SU-DHL-6 (cell line): ENCODE measurements around the gene NTMT2.

Experiments
- H2AFZ ChIP-seq: fragments of 200-600 bp; sonication (generic); 2 replicates; pipeline ENCODE4 v1.6.1; 2014; ENCODE audit warnings: low read depth, mild to moderate bottlenecking, moderate library complexity, mixed read lengths, antibody characterized with exemption, low read length; ENCODE audit not compliant: severe bottlenecking
- H3F3A ChIP-seq: fragments of 200-600 bp; shearing (Covaris generic); 2 replicates; pipeline ENCODE4 v1.6.0; 2016; ENCODE audit warnings: antibody characterized with exemption, mild to moderate bottlenecking; ENCODE audit not compliant: insufficient read depth
- H3K27ac ChIP-seq: fragments of 200-600 bp; sonication (generic); 2 replicates; pipeline ENCODE4 v1.5.1; 2016; ENCODE audit warnings: low read depth, mild to moderate bottlenecking, low read length, moderate library complexity, mixed read lengths
- H3K27me3 ChIP-seq: fragments of 200-600 bp; sonication (generic), shearing (Covaris generic); 2 replicates; pipeline ENCODE4 v1.6.0; 2014; ENCODE audit warnings: mild to moderate bottlenecking, low read length
- H3K36me3 ChIP-seq: fragments of 200-600 bp; sonication (generic); 2 replicates; pipeline ENCODE4 v1.6.1; 2014; ENCODE audit warnings: mild to moderate bottlenecking, low read length, mixed read lengths
- H3K4me2 ChIP-seq: fragments of 300-600, 200-600 bp; shearing (Covaris generic), sonication (generic); 2 replicates; pipeline ENCODE4 v1.6.0; 2014; ENCODE audit warnings: low read length, low read depth, mild to moderate bottlenecking; ENCODE audit not compliant: poor library complexity, severe bottlenecking
- H3K4me3 ChIP-seq: fragments of 200-600 bp; sonication (generic); 2 replicates; pipeline ENCODE4 v1.5.1; 2014; ENCODE audit warnings: antibody characterized with exemption, low read length, mild to moderate bottlenecking, mixed read lengths; ENCODE audit not compliant: insufficient read depth, poor library complexity, severe bottlenecking
- H3K79me2 ChIP-seq: fragments of 200-600 bp; sonication (generic); 2 replicates; pipeline ENCODE4 v1.6.1; 2014; ENCODE audit warnings: mild to moderate bottlenecking, low read length, moderate library complexity; ENCODE audit not compliant: insufficient read depth
- H3K9ac ChIP-seq: fragments of 200-600 bp; sonication (generic); 2 replicates; pipeline ENCODE4 v1.7.0; 2014; ENCODE audit warnings: mild to moderate bottlenecking, low read length
- H3K9me2 ChIP-seq: fragments of 200-600 bp; sonication (generic); replicated peaks from 2 replicates; pipeline ENCODE4 v1.6.1; 2014; ENCODE audit warnings: low read length; ENCODE audit not compliant: insufficient read depth
- H3K9me3 ChIP-seq: fragments of 200-600 bp; sonication (generic); 2 replicates; pipeline ENCODE4 v1.6.1; 2014; ENCODE audit warnings: low read length, mixed read lengths; ENCODE audit not compliant: insufficient read depth
- H4K20me1 ChIP-seq: fragments of 200-600 bp; sonication (generic); 2 replicates; pipeline ENCODE4 v1.6.1; 2014; ENCODE audit warnings: low read depth, mild to moderate bottlenecking, antibody characterized with exemption, low read length, moderate library complexity, mixed read lengths
- EZH2phosphoT487 ChIP-seq: fragments of 200-600 bp; sonication (generic), shearing (Covaris generic); conservative IDR thresholded peaks from 2 replicates; pipeline ENCODE4 v1.6.1; 2018; ENCODE audit warnings: mild to moderate bottlenecking, antibody characterized with exemption, low read length, moderate library complexity, mixed read lengths
- TF ChIP-seq, protein P1 (sequence below): fragments of 200-600 bp; sonication (generic); IDR thresholded peaks from one replicate; pipeline ENCODE4 v1.5.1; 2017; ENCODE audit warnings: antibody characterized with exemption, mild to moderate bottlenecking, low read length, moderate library complexity; ENCODE audit not compliant: insufficient read depth, poor library complexity, severe bottlenecking

NTMT2 gene

GRCh38 chr1:170131984-170132383, 13.8 kb upstream of the NTMT2 start:
- H3K79me2 ChIP-seq: no peaks in the 10 kb centered on the region
- no peak overlapping the region for H3K4me3 ChIP-seq
- no peaks in the 10 kb centered on the region for H3K9me2 ChIP-seq
- H3K27me3 ChIP-seq: no peaks in the 10 kb centered on the region
- no peaks in the 10 kb centered on the region for H4K20me1 ChIP-seq
- TF ChIP-seq, protein P1, sequence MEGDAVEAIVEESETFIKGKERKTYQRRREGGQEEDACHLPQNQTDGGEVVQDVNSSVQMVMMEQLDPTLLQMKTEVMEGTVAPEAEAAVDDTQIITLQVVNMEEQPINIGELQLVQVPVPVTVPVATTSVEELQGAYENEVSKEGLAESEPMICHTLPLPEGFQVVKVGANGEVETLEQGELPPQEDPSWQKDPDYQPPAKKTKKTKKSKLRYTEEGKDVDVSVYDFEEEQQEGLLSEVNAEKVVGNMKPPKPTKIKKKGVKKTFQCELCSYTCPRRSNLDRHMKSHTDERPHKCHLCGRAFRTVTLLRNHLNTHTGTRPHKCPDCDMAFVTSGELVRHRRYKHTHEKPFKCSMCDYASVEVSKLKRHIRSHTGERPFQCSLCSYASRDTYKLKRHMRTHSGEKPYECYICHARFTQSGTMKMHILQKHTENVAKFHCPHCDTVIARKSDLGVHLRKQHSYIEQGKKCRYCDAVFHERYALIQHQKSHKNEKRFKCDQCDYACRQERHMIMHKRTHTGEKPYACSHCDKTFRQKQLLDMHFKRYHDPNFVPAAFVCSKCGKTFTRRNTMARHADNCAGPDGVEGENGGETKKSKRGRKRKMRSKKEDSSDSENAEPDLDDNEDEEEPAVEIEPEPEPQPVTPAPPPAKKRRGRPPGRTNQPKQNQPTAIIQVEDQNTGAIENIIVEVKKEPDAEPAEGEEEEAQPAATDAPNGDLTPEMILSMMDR: no peak
- TF ChIP-seq EZH2phosphoT487: no peak
- no peak overlapping the region for H3K9ac ChIP-seq
- no peaks in the 10 kb centered on the region for H3K9me3 ChIP-seq
- no peak overlapping the region for H2AFZ ChIP-seq
- no peak overlapping the region for H3K27ac ChIP-seq
- H3F3A ChIP-seq: no peaks in the 10 kb centered on the region
- no peak overlapping the region for H3K4me2 ChIP-seq
- H3K36me3 ChIP-seq: no peaks in the 10 kb centered on the region

GRCh38 chr1:170133766-170134495, 11.8 kb upstream of the NTMT2 start:
- TF ChIP-seq EZH2phosphoT487: no peak
- TF ChIP-seq, protein P1: no peak
- Histone ChIP-seq H3K27me3 (no peaks in the 10 kb centered on the region), H3K27ac (no peak overlapping the region), H2AFZ (no peak overlapping the region), H3K4me3 (no peak overlapping the region), H3K36me3 (no peaks in the 10 kb centered on the region), H4K20me1 (no peaks in the 10 kb centered on the region), H3K9me2 (no peaks in the 10 kb centered on the region), H3F3A (no peaks in the 10 kb centered on the region), H3K4me2 (no peak overlapping the region), H3K79me2 (no peaks in the 10 kb centered on the region), H3K9me3 (no peaks in the 10 kb centered on the region), H3K9ac (no peak overlapping the region)

GRCh38 chr1:170134521-170134920, 11.2 kb upstream of the NTMT2 start:
- no peaks in the 10 kb centered on the region for H3K9me3 ChIP-seq
- no peak overlapping the region for H3K4me3 ChIP-seq
- no peaks in the 10 kb centered on the region for H3F3A ChIP-seq
- TF ChIP-seq EZH2phosphoT487: no peak
- TF ChIP-seq, protein P1: no peak
- H2AFZ ChIP-seq: no peak overlapping the region
- H4K20me1 ChIP-seq: no peaks in the 10 kb centered on the region
- no peak overlapping the region for H3K9ac ChIP-seq
- no peaks in the 10 kb centered on the region for H3K9me2 ChIP-seq
- no peak overlapping the region for H3K27ac ChIP-seq
- no peaks in the 10 kb centered on the region for H3K36me3 ChIP-seq
- H3K79me2 ChIP-seq: no peaks in the 10 kb centered on the region
- H3K4me2 ChIP-seq: no peak overlapping the region
- no peaks in the 10 kb centered on the region for H3K27me3 ChIP-seq
